OCI-LY3 (cell line): ENCODE measurements around the gene INSYN2A.

ENCODE experiments used
- EZH2phosphoT487 ChIP-seq: fragments of 200-600 bp; shearing (Covaris generic); IDR thresholded peaks from 2 replicates; pipeline ENCODE4 v1.6.1; 2018; ENCODE audit warnings: antibody characterized with exemption, mixed run types, low read depth
- TF ChIP-seq, protein P1 (sequence below): fragments of 200-600, 300-600 bp; sonication (generic); IDR thresholded peaks from 2 replicates; pipeline ENCODE4 v1.5.1; 2014; ENCODE audit warnings: antibody characterized with exemption, low read length, low read depth

DNA sequence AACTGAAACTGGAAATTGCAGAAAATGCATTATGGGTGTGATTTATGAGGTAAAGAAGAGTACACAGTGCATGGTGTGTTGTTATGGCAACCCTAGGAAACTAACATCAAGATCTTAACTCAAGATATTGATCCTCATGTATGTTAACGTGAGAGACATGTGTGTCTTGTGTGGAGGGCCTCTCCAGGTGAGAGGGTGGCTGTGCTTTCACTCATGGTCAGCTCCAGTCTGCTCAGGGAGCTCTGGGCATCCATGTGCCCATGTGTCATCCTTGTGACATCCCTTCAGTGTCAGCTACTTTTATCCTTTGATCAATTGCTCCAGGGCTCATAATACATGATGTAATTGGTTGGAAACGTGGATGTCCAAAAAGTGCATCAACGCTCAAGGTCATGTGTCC is 24.9 kb upstream of the INSYN2A start:
- TF ChIP-seq, protein P1, sequence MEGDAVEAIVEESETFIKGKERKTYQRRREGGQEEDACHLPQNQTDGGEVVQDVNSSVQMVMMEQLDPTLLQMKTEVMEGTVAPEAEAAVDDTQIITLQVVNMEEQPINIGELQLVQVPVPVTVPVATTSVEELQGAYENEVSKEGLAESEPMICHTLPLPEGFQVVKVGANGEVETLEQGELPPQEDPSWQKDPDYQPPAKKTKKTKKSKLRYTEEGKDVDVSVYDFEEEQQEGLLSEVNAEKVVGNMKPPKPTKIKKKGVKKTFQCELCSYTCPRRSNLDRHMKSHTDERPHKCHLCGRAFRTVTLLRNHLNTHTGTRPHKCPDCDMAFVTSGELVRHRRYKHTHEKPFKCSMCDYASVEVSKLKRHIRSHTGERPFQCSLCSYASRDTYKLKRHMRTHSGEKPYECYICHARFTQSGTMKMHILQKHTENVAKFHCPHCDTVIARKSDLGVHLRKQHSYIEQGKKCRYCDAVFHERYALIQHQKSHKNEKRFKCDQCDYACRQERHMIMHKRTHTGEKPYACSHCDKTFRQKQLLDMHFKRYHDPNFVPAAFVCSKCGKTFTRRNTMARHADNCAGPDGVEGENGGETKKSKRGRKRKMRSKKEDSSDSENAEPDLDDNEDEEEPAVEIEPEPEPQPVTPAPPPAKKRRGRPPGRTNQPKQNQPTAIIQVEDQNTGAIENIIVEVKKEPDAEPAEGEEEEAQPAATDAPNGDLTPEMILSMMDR, result no peak
- no peak for TF ChIP-seq EZH2phosphoT487
